HG03520 (cell line): ENCODE data around the gene AFF3.
"Not testable (repeated sequence)": the region's sequence is repeated elsewhere in the genome, so short reads cannot be mapped to it uniquely, and the experiment has no call there.

ENCODE experiments used
- ATAC-seq: cut with Tn5 transposase; IDR thresholded peaks from one replicate; pipeline ENCODE4 v1.9.1; 2021; ENCODE audit warnings: mild to moderate bottlenecking, moderate library complexity; ENCODE audit not compliant: unreplicated experiment

AFF3 gene

DNA sequence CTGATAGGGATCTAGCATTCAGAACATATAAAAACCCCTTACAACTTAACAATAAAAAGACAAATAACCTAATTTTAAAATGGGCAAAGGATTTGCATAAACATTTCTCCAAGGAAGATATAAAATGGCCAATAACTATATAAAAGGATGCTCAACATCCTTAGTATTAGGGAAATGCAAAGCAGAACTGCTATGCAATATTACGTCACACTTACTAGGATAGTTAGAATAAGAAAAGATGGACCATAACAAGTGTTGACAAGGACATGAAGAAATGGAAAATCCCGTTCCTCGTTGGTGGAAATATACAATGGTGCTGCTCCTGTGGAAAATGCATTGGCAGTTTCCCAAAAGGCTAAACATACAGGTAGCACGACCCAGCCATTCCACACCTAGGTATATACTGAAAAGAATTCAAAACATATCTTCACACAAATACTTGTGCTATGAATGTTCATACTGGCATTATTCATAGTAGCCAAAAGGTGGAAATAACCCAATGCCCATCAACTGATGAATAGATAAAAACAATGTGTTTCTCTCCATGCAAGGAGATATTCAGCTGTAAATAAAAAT, 604.4 kb downstream of the AFF3 start:
- ATAC-seq, result no peak

DNA sequence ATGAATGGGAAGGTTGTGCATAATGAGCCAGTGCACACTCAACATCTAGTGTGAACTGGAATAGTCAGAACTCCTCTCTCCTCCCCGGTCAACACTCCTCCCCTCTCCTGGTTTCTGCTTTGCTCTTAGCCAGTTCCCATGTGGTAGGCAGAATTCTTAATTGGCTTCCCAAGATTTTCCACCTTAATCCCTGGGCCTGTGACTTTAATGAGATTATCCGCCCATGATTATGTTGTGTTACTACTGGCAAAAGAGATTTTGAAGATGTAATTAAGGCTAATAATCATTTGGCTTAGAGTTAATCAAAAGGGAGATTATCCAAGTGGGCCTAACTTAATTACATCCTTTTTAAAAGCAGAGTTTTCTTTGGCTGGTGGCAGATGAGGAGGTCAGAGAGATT, 618.3 kb downstream of the AFF3 start:
- ATAC-seq, result no peak

DNA sequence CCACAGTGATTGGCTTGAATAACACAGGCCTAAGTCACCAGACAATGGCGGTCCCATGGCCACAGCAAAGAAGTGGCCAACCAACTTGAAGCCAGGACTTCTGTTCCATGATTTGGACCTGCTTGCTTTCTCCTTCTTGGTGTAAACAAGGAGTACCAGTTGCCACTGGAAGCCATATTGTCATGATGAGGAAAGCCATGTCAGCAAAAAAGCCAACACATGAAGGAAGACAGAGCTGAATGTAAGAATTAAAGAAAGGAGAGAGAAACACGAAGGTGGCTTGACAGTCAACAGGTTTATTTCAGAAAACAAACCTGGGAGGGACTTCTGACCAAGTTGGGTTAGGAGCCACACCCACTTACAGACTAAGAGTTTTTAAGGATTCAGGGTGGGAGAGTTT, 620.2 kb downstream of the AFF3 start:
- no peak for ATAC-seq

DNA sequence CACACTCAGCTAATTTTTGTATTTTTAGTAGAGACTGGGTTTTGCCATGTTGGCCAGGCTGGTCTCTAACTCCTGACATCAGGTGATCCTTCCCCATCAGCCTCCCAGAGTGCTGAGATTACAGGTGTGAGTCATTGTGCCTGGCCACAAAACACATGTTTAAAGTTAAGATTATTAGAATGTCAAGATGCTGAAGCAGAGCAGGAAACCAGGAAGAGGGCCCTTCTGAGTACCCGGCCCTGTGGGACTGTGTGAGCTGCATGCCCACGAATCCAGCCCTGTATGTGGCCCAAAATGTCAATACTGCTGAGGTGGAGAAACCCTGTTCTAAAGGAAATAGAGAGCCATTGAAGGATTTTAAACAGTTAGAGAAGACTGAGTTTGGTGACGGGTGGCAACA, 621.6 kb downstream of the AFF3 start:
- no peak for ATAC-seq

DNA sequence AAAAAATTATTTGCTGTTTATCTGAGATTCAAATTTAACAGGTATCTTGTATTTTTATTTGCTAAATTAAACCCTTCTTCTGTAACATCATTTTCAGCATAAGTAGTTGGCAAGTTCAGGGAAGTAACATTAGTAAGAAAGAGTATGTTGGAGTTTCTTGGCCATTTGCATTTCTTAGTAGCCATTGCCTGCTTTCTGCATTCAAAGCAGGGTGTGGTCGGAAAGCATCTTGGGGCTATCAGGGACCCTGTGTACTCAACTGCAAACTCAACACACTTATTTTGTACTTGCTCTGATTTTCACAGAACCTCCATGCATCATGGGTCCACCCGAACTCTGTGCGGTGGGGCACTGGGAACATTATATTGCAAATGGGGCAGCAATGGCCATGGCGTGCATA, 622.2 kb downstream of the AFF3 start:
- ATAC-seq, result no peak

DNA sequence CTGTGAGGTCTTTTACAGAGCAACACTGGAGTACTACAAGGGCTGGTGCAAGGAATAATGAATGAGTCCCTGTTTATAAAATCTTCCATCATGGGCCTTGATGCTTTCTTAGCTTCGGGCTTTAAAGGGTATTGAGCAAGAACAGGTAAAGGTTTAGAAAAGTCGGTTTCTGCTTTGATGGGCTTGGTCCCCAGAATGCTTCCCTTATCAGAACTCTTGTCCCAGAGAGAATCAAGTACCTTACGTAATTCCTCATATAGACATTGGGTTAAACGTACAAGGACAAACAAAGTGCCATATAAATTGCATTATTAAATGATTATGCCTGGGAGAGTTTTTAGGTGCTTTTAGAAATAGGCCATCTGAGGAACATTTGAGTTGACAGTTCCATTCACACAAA, 628.0 kb downstream of the AFF3 start:
- no peak for ATAC-seq

DNA sequence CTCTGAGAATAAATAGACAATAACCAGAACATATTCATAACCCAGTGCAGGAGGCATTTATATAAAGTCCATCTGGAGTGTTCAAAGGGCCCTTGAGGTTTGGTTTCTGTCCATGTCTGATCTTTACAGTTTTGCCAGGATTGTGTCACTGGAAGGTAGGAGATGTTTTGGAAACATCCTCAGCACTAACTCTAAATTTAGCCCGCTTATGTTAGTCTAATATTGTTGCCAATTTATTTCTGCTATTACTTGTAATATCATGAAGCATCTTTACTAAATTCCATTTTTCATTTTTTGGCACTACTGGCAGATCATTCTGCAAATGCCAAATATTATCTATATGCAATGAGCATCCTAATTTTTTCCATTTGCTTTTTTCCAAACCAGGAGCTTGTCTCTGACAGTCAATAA, 630.2 kb downstream of the AFF3 start:
- no peak for ATAC-seq

DNA sequence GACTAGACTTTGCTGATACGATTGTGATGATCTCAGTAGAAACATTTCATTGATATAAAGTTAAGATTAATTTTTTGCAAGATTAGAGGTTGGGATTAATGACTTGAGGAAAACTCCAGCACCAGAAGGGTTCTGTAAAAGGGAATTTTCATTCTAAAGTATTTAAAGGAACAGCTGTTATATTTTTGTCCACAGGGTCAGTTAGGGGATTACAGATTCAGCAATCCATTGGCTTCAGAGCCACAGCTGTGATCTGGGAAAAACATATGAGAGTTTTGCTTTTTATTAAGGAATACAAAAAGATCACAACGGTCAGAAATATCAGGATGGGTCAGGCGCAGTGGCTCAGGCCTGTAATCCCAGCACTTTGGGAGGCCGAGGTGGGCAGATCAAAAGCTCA, 633.0 kb downstream of the AFF3 start:
- ATAC-seq, result no peak

DNA sequence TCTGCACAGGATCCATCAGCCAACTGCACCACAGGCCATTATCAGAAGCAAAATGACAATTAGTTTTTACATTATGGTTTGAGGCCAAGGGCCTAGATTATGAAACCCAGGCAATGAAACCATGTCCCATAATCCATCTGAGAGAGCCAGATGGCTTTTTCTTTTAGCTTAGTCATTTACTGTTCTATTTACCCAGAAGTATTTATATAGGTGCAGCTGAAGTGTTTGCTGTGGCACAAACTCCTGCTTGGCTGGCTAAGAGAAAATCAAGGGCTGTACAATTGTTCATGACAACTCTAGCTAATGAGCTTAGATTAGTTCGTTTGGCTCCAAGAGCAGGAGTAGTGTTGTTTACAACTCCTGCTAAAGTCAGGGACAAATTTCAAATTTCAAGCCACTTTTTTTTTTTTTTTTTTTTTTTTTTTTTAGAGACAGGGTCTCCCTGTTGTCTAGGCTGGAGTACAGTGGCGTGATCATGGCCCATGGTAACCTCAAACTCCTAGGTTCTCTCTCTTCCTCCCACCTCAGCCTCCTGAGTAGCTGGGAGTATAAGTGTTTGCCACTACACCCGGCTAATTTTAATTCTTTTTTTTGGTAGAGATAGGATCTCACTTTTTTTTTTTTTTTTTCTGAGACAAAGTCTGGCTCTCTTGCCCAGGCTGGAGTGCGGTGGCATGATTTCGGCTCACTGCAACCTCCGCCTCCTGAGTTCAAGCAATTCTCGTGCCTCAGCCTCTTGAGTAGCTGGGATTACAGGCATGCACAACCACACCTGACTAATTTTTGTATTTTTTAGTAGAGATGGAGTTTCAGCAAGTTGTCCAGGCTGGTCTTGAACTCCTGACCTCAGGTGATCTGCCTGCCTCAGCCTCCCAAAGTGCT, 634.2 kb downstream of the AFF3 start:
- ATAC-seq, result no peak

DNA sequence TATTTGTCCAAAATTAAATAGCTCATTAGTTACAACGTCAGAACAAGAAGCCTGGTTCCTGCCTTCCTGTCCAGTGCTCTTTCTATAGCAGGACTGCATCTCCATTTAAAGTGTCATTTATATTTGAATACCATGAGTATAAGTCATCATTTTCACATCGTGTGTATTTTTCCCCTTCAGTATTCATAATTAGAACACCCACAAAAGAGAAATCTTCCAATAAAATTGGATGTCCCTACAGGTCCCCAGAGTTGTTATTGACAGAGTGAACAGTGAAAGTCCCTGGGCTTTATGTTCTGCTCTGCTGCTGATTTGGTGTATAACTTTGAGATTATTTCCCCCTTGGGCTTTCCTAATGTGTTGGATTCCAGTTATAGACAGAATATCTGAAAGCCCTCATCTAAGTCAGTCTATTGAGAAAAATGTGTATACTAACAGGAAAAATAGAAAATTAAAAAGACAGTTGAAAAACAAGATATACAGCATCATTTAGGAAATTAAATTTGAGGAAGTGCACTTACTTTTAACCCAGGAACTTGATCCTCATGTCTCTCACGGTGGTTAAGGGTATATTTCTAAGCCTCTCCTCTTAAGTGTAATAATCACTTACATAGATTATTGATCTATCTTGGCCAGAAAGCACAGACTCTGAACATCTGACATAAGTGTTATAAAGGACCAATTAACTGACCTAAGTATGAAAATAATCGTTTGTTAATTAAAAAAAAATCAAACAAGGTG, 637.4 kb downstream of the AFF3 start:
- no peak for ATAC-seq

DNA sequence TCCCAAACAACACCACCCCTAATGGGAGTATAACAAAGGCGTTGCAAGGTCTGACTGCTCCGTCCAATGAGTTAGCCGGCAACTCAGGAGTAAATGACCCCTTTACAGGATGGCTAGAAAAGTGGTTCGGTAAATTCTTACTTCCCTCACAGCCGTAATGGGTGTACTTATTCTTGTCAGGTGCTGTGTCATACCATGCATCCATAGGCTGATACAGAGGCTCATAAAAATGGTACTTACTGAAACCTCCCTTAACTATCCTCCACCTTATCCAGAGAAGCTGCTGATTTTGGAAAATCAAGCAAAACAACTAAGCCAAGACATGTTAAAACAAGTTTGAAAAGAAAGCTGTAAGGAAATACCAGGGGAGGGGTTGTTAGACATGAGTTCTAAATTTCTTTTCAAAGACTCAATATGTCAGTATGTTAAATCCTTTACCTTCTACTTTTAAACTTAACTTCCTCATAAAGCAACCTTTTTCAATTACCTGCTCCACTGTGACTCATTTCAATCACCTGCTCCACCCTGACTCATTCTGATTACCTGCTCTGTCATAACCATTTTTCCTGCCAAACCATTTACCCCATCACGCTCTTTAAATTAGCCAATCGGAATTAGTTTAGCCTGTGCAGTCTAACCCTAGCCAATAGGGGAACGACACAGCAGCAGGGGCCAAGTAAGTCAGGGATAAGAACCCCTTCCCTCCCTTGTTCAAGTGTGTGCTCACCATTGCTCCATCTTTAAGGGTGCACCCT, 638.6 kb downstream of the AFF3 start:
- not testable (repeated sequence) for ATAC-seq

DNA sequence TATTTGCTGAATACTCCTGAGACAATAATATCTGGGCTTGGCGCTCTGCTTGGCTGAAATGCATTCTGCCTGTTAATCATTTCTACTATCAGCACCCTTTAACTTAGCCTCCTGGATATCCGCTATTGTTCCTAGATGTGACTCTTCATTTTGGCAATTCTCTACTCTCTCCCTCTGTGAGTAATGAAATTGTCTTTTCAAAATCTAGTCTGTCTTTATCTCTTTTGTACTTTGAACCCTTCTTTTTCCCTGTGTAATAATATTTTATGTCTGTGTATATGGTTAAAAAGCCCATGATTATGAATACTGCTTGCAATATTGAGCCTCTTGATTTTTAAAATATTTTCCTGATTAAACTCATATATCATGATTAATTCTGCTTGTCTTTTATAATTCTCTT, 646.4 kb downstream of the AFF3 start:
- ATAC-seq, result no peak
